ENCODE measurements around the gene RASSF3. TPM values are rescaled to one million over a fixed set of nuclear protein-coding genes. Genes with fewer than 3 reads are reported as not detected.
A peak's percentile ranks its signal among the peaks of the same experiment; 100 is the strongest.

RASSF3 gene
- polyA plus RNA-seq, 1 donor (not counting 4 experiments of a cell fraction or from before 2014, with no cell fraction given), result 9.6 TPM

DNA sequence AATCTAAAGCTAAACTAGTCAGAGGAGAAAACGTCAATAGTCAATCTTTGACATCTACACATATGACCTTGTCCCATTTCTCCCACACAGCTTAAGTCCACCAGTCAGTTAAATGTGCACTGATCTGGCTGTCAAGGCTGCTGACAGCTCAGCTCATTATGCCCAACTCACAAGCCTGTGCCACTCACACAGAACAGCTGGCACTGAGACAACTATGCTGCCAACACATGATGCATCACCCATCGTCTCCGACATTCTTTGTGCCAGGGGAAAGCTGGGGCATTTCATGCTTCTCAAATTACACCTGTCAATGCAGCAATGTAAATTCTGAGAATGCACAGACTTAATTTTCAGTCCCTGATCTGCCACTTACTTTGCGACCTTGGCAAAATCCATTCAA is 123.6 kb downstream of the RASSF3 start:
- Histone ChIP-seq H3K9me3 (ENCODE audit: control insufficient read depth, low read depth, low read length) (no peaks in the 10 kb centered on the region), H2AFZ (ENCODE audit: control insufficient read depth, low read length) (no peak overlapping the region), H3K9me1 (ENCODE audit: control insufficient read depth, extremely low read depth, insufficient read depth, low read length) (no peaks in the 10 kb centered on the region), H4K20me1 (ENCODE audit: control insufficient read depth, extremely low read depth, insufficient read depth, low read length) (no peaks in the 10 kb centered on the region), H3K4me1 (ENCODE audit: control insufficient read depth, extremely low read depth, insufficient read depth, low read length) (peaks cover 30% of the 10 kb centered on the region), H3K27me3 (ENCODE audit: control insufficient read depth, extremely low read depth, insufficient read depth, low read length) (no peaks in the 10 kb centered on the region), H3K4me3 (ENCODE audit: control insufficient read depth in 2 of 3, extremely low read depth in 1 of 3, insufficient read depth in 2 of 3, low read depth in 1 of 3, low read length in 3 of 3) (no peak overlapping the region), H3K27ac (ENCODE audit: control insufficient read depth, insufficient read depth, low read length) (no peak overlapping the region), H3K9ac (ENCODE audit: control insufficient read depth, extremely low read depth, insufficient read depth, low read length) (no peak overlapping the region), H3K79me2 (ENCODE audit: control insufficient read depth, insufficient read depth, low read length) (no peaks in the 10 kb centered on the region), H3K4me2 (ENCODE audit: control insufficient read depth, extremely low read depth, insufficient read depth, low read depth, low read length) (peak overlapping the region; percentile 11), H3K36me3 (ENCODE audit: control insufficient read depth in 2 of 2, extremely low read depth in 1 of 2, insufficient read depth in 2 of 2, low read length in 2 of 2) (peaks cover 1 to 6% of the 10 kb centered on the region in 2 experiments)
- dilution Hi-C loops (cut with MboI; ENCODE audit: extremely low pct_ligation_motif_present, low sequenced_read_pairs), result no loop called here
- peak; percentile 34 for FAIRE-seq
- DNase-seq (ENCODE audit: low read depth, low spot score), result peak; percentile 38
- TF ChIP-seq, protein P1, sequence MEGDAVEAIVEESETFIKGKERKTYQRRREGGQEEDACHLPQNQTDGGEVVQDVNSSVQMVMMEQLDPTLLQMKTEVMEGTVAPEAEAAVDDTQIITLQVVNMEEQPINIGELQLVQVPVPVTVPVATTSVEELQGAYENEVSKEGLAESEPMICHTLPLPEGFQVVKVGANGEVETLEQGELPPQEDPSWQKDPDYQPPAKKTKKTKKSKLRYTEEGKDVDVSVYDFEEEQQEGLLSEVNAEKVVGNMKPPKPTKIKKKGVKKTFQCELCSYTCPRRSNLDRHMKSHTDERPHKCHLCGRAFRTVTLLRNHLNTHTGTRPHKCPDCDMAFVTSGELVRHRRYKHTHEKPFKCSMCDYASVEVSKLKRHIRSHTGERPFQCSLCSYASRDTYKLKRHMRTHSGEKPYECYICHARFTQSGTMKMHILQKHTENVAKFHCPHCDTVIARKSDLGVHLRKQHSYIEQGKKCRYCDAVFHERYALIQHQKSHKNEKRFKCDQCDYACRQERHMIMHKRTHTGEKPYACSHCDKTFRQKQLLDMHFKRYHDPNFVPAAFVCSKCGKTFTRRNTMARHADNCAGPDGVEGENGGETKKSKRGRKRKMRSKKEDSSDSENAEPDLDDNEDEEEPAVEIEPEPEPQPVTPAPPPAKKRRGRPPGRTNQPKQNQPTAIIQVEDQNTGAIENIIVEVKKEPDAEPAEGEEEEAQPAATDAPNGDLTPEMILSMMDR (optimal IDR thresholded peaks at IDR 0.05 in 1 of 3, IDR thresholded peaks at IDR 0.05 in 1 of 3, conservative IDR thresholded peaks at IDR 0.05 in 1 of 3; ENCODE audit: extremely low read depth in 1 of 3, insufficient read depth in 2 of 3, low read length in 3 of 3), result no peak
- TF ChIP-seq EZH2 (IDR thresholded peaks at IDR 0.05; ENCODE audit: low read length), result no peak

DNA sequence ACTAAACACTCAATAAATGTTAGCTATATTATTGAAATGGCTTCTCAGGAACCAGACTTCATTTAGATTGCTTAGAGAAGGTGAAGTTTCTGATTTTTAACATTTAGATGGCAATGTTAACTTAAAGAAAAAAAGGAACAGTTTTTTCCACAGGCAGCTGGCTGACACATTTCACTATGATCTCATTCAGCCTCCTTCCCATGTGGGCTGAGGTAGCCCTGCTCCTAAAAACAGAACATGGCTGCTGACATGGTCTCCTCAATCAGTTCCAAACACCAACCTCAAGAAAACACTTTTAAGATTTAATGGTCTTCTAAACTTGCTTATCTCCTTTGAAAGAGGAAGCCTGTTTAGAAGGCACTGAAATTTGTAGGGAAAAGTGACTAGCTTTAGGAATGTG is 125.1 kb downstream of the RASSF3 start:
- Histone ChIP-seq H3K9ac (ENCODE audit: control insufficient read depth, extremely low read depth, insufficient read depth, low read length) (no peak overlapping the region), H3K4me2 (ENCODE audit: control insufficient read depth, extremely low read depth, insufficient read depth, low read depth, low read length) (no peak overlapping the region), H3K36me3 (ENCODE audit: control insufficient read depth in 2 of 2, extremely low read depth in 1 of 2, insufficient read depth in 2 of 2, low read length in 2 of 2) (peaks cover 1 to 11% of the 10 kb centered on the region in 2 experiments), H3K4me1 (ENCODE audit: control insufficient read depth, extremely low read depth, insufficient read depth, low read length) (peaks cover 30% of the 10 kb centered on the region), H3K9me3 (ENCODE audit: control insufficient read depth, low read depth, low read length) (no peaks in the 10 kb centered on the region), H3K27me3 (ENCODE audit: control insufficient read depth, extremely low read depth, insufficient read depth, low read length) (no peaks in the 10 kb centered on the region), H4K20me1 (ENCODE audit: control insufficient read depth, extremely low read depth, insufficient read depth, low read length) (no peaks in the 10 kb centered on the region), H3K4me3 (ENCODE audit: control insufficient read depth in 2 of 3, extremely low read depth in 1 of 3, insufficient read depth in 2 of 3, low read depth in 1 of 3, low read length in 3 of 3) (no peak overlapping the region), H2AFZ (ENCODE audit: control insufficient read depth, low read length) (no peak overlapping the region), H3K79me2 (ENCODE audit: control insufficient read depth, insufficient read depth, low read length) (no peaks in the 10 kb centered on the region), H3K9me1 (ENCODE audit: control insufficient read depth, extremely low read depth, insufficient read depth, low read length) (no peaks in the 10 kb centered on the region), H3K27ac (ENCODE audit: control insufficient read depth, insufficient read depth, low read length) (no peak overlapping the region)
- DNase-seq (ENCODE audit: low read depth, low spot score), result no peak
- dilution Hi-C loops (cut with MboI; ENCODE audit: extremely low pct_ligation_motif_present, low sequenced_read_pairs), result no loop called here
- FAIRE-seq, result no peak
- TF ChIP-seq EZH2 (IDR thresholded peaks at IDR 0.05; ENCODE audit: low read length), result no peak
- TF ChIP-seq, protein P1 (optimal IDR thresholded peaks at IDR 0.05 in 1 of 3, IDR thresholded peaks at IDR 0.05 in 1 of 3, conservative IDR thresholded peaks at IDR 0.05 in 1 of 3; ENCODE audit: extremely low read depth in 1 of 3, insufficient read depth in 2 of 3, low read length in 3 of 3), result no peak

All from keratinocyte (primary cell).